ENCODE results near the gene LIFR. TPM values are rescaled to one million over a fixed set of nuclear protein-coding genes. Genes with fewer than 3 reads are reported as not detected.

The LIFR gene
- total RNA-seq, 2 donors from 2014 or later, result 81.7 to 85.9 TPM

DNA sequence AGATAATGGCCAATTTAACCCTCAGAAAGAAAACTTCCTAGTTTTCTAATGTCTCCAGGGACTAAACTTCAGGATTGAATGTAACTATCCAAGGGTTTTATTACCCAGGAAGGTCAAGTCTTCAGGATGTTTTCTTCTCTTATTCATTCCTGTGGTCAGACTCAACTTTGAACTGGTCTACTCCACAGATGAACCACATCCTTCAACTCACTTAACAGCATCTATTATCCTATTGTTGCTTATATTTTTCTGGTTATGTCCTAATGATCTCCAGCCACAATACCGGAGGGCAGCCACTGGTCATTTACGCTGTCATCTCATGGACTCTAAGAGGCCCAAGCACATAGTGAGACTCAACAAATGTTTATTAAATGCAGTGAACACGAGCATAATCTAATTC, 47.2 kb upstream of the LIFR start:
- H3K9me3 ChIP-seq (ENCODE audit: control insufficient read depth, low read length), result no peaks in the 10 kb centered on the region
- H3K27me3 Mint-ChIP-seq (ENCODE audit: insufficient read depth), result no peaks in the 10 kb centered on the region
- H3K4me3 Mint-ChIP-seq, result no peak overlapping the region
- 89 to 95% methylated on average over 3 of the region's 3 CpGs for WGBS, 2 experiments (ENCODE audit: insufficient coverage in 1 of 2, insufficient read length in 1 of 2)
- no peak overlapping the region for H3K4me3 ChIP-seq (ENCODE audit: low read length)
- H3K27ac Mint-ChIP-seq, result no peak overlapping the region
- peaks cover 44% of the 10 kb centered on the region for H3K4me1 ChIP-seq (ENCODE audit: control insufficient read depth, insufficient read depth, low read length)
- no peaks in the 10 kb centered on the region for H3K36me3 Mint-ChIP-seq (ENCODE audit: low read depth)
- no peak overlapping the region for H3K27ac ChIP-seq (ENCODE audit: low read depth, low read length)
- no peak overlapping the region for H3K9ac ChIP-seq (ENCODE audit: extremely low read depth, low read length, poor library complexity, severe bottlenecking)
- H3K4me1 Mint-ChIP-seq, result peaks cover 79% of the 10 kb centered on the region
- no peaks in the 10 kb centered on the region for H3K9me3 Mint-ChIP-seq
- no peaks in the 10 kb centered on the region for H3K36me3 ChIP-seq (ENCODE audit: control insufficient read depth, insufficient read depth, low read length)
- DNase-seq, result no peak
- H3K27me3 ChIP-seq (ENCODE audit: control insufficient read depth, insufficient read depth, low read length, poor library complexity, severe bottlenecking), result no peaks in the 10 kb centered on the region
- TF ChIP-seq, protein P1, sequence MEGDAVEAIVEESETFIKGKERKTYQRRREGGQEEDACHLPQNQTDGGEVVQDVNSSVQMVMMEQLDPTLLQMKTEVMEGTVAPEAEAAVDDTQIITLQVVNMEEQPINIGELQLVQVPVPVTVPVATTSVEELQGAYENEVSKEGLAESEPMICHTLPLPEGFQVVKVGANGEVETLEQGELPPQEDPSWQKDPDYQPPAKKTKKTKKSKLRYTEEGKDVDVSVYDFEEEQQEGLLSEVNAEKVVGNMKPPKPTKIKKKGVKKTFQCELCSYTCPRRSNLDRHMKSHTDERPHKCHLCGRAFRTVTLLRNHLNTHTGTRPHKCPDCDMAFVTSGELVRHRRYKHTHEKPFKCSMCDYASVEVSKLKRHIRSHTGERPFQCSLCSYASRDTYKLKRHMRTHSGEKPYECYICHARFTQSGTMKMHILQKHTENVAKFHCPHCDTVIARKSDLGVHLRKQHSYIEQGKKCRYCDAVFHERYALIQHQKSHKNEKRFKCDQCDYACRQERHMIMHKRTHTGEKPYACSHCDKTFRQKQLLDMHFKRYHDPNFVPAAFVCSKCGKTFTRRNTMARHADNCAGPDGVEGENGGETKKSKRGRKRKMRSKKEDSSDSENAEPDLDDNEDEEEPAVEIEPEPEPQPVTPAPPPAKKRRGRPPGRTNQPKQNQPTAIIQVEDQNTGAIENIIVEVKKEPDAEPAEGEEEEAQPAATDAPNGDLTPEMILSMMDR (conservative IDR thresholded peaks at IDR 0.05), result no peak

DNA sequence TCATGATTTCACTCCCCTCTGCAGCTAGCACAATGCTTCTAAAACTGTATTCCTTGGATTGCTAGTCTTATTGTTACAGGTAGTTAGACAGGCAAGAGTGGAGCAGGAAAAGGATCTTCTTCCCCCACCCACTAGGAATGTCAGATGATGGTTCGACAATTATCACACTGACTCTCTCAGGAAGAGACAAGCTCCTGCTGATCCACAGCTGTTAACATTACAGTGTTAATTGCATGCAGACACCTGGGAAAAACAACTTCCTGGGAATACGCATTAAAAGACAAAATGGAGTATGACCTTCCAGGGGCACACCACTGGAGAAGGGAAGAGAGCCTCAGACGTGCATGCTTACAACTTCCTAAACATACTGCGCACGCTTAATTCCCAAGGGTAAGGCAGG, 46.2 kb upstream of the LIFR start:
- H3K36me3 Mint-ChIP-seq (ENCODE audit: low read depth), result no peaks in the 10 kb centered on the region
- WGBS, 2 experiments (ENCODE audit: insufficient coverage in 1 of 2, insufficient read length in 1 of 2), result 68 to 89% methylated on average over 5 of the region's 5 CpGs

DNA sequence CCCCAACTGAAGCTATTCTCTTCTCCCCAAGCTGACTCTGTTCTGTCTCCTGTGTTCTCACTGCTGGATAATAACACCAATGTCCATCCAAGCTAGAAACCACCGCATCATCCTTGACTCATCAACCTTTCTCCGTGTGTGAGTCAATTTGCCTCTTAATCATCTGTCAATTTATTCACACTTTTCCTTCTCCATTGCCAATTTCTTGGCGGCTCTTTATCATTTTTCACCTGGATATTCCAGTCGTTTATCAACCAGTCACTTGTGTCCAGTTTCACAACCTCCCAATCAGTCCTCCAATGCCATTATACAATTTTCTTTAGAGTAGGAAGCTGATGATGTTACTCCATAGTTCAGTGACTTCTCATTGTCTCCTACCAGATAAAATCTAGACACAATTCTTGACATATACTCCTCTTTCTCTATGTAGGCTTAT, 45.4 kb upstream of the LIFR start:
- no peak overlapping the region for H3K9ac ChIP-seq (ENCODE audit: extremely low read depth, low read length, poor library complexity, severe bottlenecking)
- H3K4me1 Mint-ChIP-seq, result peaks cover 79% of the 10 kb centered on the region
- H3K27me3 Mint-ChIP-seq (ENCODE audit: insufficient read depth), result no peaks in the 10 kb centered on the region
- no peak for DNase-seq
- H3K4me1 ChIP-seq (ENCODE audit: control insufficient read depth, insufficient read depth, low read length), result peaks cover 36% of the 10 kb centered on the region
- H3K9me3 ChIP-seq (ENCODE audit: control insufficient read depth, low read length), result no peaks in the 10 kb centered on the region
- no peaks in the 10 kb centered on the region for H3K27me3 ChIP-seq (ENCODE audit: control insufficient read depth, insufficient read depth, low read length, poor library complexity, severe bottlenecking)
- H3K36me3 Mint-ChIP-seq (ENCODE audit: low read depth), result no peaks in the 10 kb centered on the region
- H3K36me3 ChIP-seq (ENCODE audit: control insufficient read depth, insufficient read depth, low read length), result no peaks in the 10 kb centered on the region
- TF ChIP-seq, protein P1 (conservative IDR thresholded peaks at IDR 0.05), result no peak
- no peak overlapping the region for H3K27ac ChIP-seq (ENCODE audit: low read depth, low read length)
- no peak overlapping the region for H3K4me3 Mint-ChIP-seq
- WGBS, 2 experiments (ENCODE audit: insufficient coverage in 1 of 2, insufficient read length in 1 of 2), result 90 to 96% methylated on average over 4 of the region's 4 CpGs
- H3K9me3 Mint-ChIP-seq, result no peaks in the 10 kb centered on the region
- no peak overlapping the region for H3K4me3 ChIP-seq (ENCODE audit: low read length)
- no peak overlapping the region for H3K27ac Mint-ChIP-seq

More for the DNA sequence above, 46.2 kb upstream of the LIFR start:
- Mint-ChIP-seq H3K4me1 (peaks cover 76% of the 10 kb centered on the region), H3K27me3 (ENCODE audit: insufficient read depth) (no peaks in the 10 kb centered on the region), H3K27ac (peak overlapping the region; percentile 89), H3K4me3 (no peak overlapping the region), H3K9me3 (no peaks in the 10 kb centered on the region)
- TF ChIP-seq, protein P1 (conservative IDR thresholded peaks at IDR 0.05), result no peak
- Histone ChIP-seq H3K9me3 (ENCODE audit: control insufficient read depth, low read length) (no peaks in the 10 kb centered on the region), H3K4me1 (ENCODE audit: control insufficient read depth, insufficient read depth, low read length) (peaks cover 37% of the 10 kb centered on the region), H3K27me3 (ENCODE audit: control insufficient read depth, insufficient read depth, low read length, poor library complexity, severe bottlenecking) (no peaks in the 10 kb centered on the region), H3K4me3 (ENCODE audit: low read length) (no peak overlapping the region), H3K36me3 (ENCODE audit: control insufficient read depth, insufficient read depth, low read length) (no peaks in the 10 kb centered on the region), H3K9ac (ENCODE audit: extremely low read depth, low read length, poor library complexity, severe bottlenecking) (no peak overlapping the region), H3K27ac (ENCODE audit: low read depth, low read length) (no peak overlapping the region)
- DNase-seq, result peak; percentile 61

Data from endodermal cell (in vitro differentiated cells).